ENCODE data around the gene NSMCE1. TPM values are rescaled to one million over a fixed set of nuclear protein-coding genes. Genes with fewer than 3 reads are reported as not detected.

NSMCE1 gene
- total RNA-seq, 1 donor from 2014 or later = 61.0 TPM

- ChIA-PET CTCF (interaction anchor here (1.1 kb wide), 1 partner anchor 74 kb away, joined by 3 read pairs; no protein-coding TSS in a partner anchor), POLR2A (interaction anchor here (0.7 to 1.5 kb wide), 10 partner anchors 9 to 147 kb away, joined by 3 to 13 read pairs (median 3); no protein-coding TSS in a partner anchor)
- TF ChIP-seq CTCF (IDR thresholded peaks at IDR 0.05) = no peak
- H3K4me3 Mint-ChIP-seq = no peak overlapping the region
- H3K4me1 Mint-ChIP-seq = peaks cover 66% of the 10 kb centered on the region
- no peaks in the 10 kb centered on the region for H3K27me3 Mint-ChIP-seq
- peaks cover 6% of the 10 kb centered on the region for H3K9me3 Mint-ChIP-seq
- peak overlapping the region; percentile 46 for H3K27ac Mint-ChIP-seq
- intact Hi-C loops (cut with micrococcal nuclease) = no loop called here
- no peak for DNase-seq
- H3K36me3 Mint-ChIP-seq (ENCODE audit: low read depth) = no peaks in the 10 kb centered on the region
- no peak for ATAC-seq (ENCODE audit: low read depth)
These were observed 34.9 kb upstream of the NSMCE1 start for GRCh38 chr16:27303256-27304100.

- peak; percentile 36 for ATAC-seq (ENCODE audit: low read depth)
- POLR2A ChIA-PET = interaction anchor here (0.6 to 1.3 kb wide), 8 partner anchors 11 to 154 kb away, joined by 3 to 6 read pairs (median 4); no protein-coding TSS in a partner anchor
- Mint-ChIP-seq H3K27ac (peak overlapping the region; percentile 51), H3K27me3 (no peaks in the 10 kb centered on the region), H3K36me3 (ENCODE audit: low read depth) (no peaks in the 10 kb centered on the region), H3K4me1 (peaks cover 80% of the 10 kb centered on the region), H3K9me3 (peaks cover 6% of the 10 kb centered on the region), H3K4me3 (no peak overlapping the region)
- intact Hi-C loops (cut with micrococcal nuclease) = no loop called here
- CTCF ChIA-PET = interaction anchor here (0.6 to 1.4 kb wide), 3 partner anchors 21 to 123 kb away, joined by 3 read pairs; no protein-coding TSS in a partner anchor
- no peak for TF ChIP-seq CTCF (IDR thresholded peaks at IDR 0.05)
- no peak for DNase-seq
These were observed 33.6 kb upstream of the NSMCE1 start for GRCh38 chr16:27302126-27302525.

- no peak for DNase-seq
- Mint-ChIP-seq H3K4me3 (no peak overlapping the region), H3K27ac (peak overlapping the region; percentile 42), H3K4me1 (peaks cover 88% of the 10 kb centered on the region), H3K27me3 (no peaks in the 10 kb centered on the region), H3K36me3 (ENCODE audit: low read depth) (no peaks in the 10 kb centered on the region), H3K9me3 (peaks cover 6% of the 10 kb centered on the region)
- TF ChIP-seq CTCF (IDR thresholded peaks at IDR 0.05) = no peak
- no peak for ATAC-seq (ENCODE audit: low read depth)
- ChIA-PET POLR2A (interaction anchor here (0.6 to 1.3 kb wide), 3 partner anchors 17 to 155 kb away, joined by 3 to 6 read pairs (median 4); no protein-coding TSS in a partner anchor), CTCF (interaction anchor here (1.4 kb wide), 1 partner anchor 122 kb away, joined by 3 read pairs; no protein-coding TSS in a partner anchor)
- intact Hi-C loops (cut with micrococcal nuclease) = loop anchor here (2.0 kb wide), 1 partner anchor 15 kb away; no protein-coding TSS in a partner anchor
These were observed 32.8 kb upstream of the NSMCE1 start for GRCh38 chr16:27301236-27301861.

GRCh38 chr16:27298132-27298531 is 29.6 kb upstream of the NSMCE1 start:
- H3K27ac Mint-ChIP-seq = peak overlapping the region; percentile 84
- H3K9me3 Mint-ChIP-seq = no peaks in the 10 kb centered on the region
- peaks cover 77% of the 10 kb centered on the region for H3K4me1 Mint-ChIP-seq
- intact Hi-C loops (cut with micrococcal nuclease) = loop anchor here (2.0 kb wide), 1 partner anchor 15 kb away; the partner anchor contains the start of gene IL4R
- H3K27me3 Mint-ChIP-seq = no peaks in the 10 kb centered on the region
- DNase-seq (no peak), ATAC-seq (ENCODE audit: low read depth) (peak; percentile 33)
- ChIA-PET CTCF (interaction anchor here (0.7 to 1.3 kb wide), 3 partner anchors 24 to 118 kb away, joined by 3 to 5 read pairs (median 3); no protein-coding TSS in a partner anchor), POLR2A (interaction anchor here (0.7 to 2.5 kb wide), 8 partner anchors 13 to 63 kb away, joined by 3 to 12 read pairs (median 6); no protein-coding TSS in a partner anchor)
- no peaks in the 10 kb centered on the region for H3K36me3 Mint-ChIP-seq (ENCODE audit: low read depth)
- H3K4me3 Mint-ChIP-seq = peak overlapping the region; percentile 51
- TF ChIP-seq CTCF (IDR thresholded peaks at IDR 0.05) = no peak
